ENCODE results near the gene TMEM82. TPM values are rescaled to one million over a fixed set of nuclear protein-coding genes. Genes with fewer than 3 reads are reported as not detected.

TMEM82 gene
- total and polyA plus RNA-seq, 2 experiments from 2014 or later, result 11.9 to 16.4 TPM

- H3K9me3 ChIP-seq (ENCODE audit: low read depth), result no peaks in the 10 kb centered on the region
- no peak overlapping the region for H3K4me3 ChIP-seq
- WGBS (ENCODE audit: low lambda C conversion rate, missing lambda C conversion rate), result 95% methylated on average over 7 of the region's 7 CpGs
- H3K79me2 ChIP-seq, result peaks cover 34% of the 10 kb centered on the region
- H2AFZ ChIP-seq, result no peak overlapping the region
- no peak overlapping the region for H3K27ac ChIP-seq
- TF ChIP-seq, protein P1, sequence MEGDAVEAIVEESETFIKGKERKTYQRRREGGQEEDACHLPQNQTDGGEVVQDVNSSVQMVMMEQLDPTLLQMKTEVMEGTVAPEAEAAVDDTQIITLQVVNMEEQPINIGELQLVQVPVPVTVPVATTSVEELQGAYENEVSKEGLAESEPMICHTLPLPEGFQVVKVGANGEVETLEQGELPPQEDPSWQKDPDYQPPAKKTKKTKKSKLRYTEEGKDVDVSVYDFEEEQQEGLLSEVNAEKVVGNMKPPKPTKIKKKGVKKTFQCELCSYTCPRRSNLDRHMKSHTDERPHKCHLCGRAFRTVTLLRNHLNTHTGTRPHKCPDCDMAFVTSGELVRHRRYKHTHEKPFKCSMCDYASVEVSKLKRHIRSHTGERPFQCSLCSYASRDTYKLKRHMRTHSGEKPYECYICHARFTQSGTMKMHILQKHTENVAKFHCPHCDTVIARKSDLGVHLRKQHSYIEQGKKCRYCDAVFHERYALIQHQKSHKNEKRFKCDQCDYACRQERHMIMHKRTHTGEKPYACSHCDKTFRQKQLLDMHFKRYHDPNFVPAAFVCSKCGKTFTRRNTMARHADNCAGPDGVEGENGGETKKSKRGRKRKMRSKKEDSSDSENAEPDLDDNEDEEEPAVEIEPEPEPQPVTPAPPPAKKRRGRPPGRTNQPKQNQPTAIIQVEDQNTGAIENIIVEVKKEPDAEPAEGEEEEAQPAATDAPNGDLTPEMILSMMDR (IDR thresholded peaks at IDR 0.05; ENCODE audit: poor library complexity), result no peak
- no peak for TF ChIP-seq EZH2phosphoT487 (IDR thresholded peaks at IDR 0.05; ENCODE audit: low read depth, severe bottlenecking, unreplicated experiment)
- no peak for TF ChIP-seq EZH2 (IDR thresholded peaks at IDR 0.05; ENCODE audit: borderline replicate concordance)
- no peaks in the 10 kb centered on the region for H3K9me2 ChIP-seq (replicated peaks; ENCODE audit: insufficient read depth)
- peaks cover 22% of the 10 kb centered on the region for H4K20me1 ChIP-seq (ENCODE audit: insufficient read depth, poor library complexity, severe bottlenecking)
- DNase-seq (ENCODE audit: low spot score), result no peak
- H3K4me2 ChIP-seq, result no peak overlapping the region
- H3K36me3 ChIP-seq (replicated peaks; ENCODE audit: insufficient read depth, low read depth), result no peaks in the 10 kb centered on the region
- no peaks in the 10 kb centered on the region for H3K27me3 ChIP-seq
- peaks cover 14% of the 10 kb centered on the region for H3K4me1 ChIP-seq (ENCODE audit: insufficient read depth)
These were observed 26.1 kb downstream of the TMEM82 start for GRCh38 chr1:15768388-15768787.

- Histone ChIP-seq H3K9me3 (ENCODE audit: low read depth) (no peaks in the 10 kb centered on the region), H3K36me3 (replicated peaks; ENCODE audit: insufficient read depth, low read depth) (no peaks in the 10 kb centered on the region), H4K20me1 (ENCODE audit: insufficient read depth, poor library complexity, severe bottlenecking) (peaks cover 6% of the 10 kb centered on the region), H3K27me3 (no peaks in the 10 kb centered on the region), H3K4me3 (no peak overlapping the region), H3K4me2 (no peak overlapping the region), H3K4me1 (ENCODE audit: insufficient read depth) (no peaks in the 10 kb centered on the region), H3K27ac (no peak overlapping the region), H3K9me2 (replicated peaks; ENCODE audit: insufficient read depth) (no peaks in the 10 kb centered on the region), H2AFZ (no peak overlapping the region), H3K79me2 (peaks cover 22% of the 10 kb centered on the region)
- 95% methylated on average over 14 of the region's 14 CpGs for WGBS (ENCODE audit: low lambda C conversion rate, missing lambda C conversion rate)
- TF ChIP-seq EZH2phosphoT487 (IDR thresholded peaks at IDR 0.05; ENCODE audit: low read depth, severe bottlenecking, unreplicated experiment), result no peak
- TF ChIP-seq, protein P1 (IDR thresholded peaks at IDR 0.05; ENCODE audit: poor library complexity), result no peak
- TF ChIP-seq EZH2 (IDR thresholded peaks at IDR 0.05; ENCODE audit: borderline replicate concordance), result no peak
- DNase-seq (ENCODE audit: low spot score), result no peak
These were observed 28.1 kb downstream of the TMEM82 start for GRCh38 chr1:15770313-15770962.

DNA sequence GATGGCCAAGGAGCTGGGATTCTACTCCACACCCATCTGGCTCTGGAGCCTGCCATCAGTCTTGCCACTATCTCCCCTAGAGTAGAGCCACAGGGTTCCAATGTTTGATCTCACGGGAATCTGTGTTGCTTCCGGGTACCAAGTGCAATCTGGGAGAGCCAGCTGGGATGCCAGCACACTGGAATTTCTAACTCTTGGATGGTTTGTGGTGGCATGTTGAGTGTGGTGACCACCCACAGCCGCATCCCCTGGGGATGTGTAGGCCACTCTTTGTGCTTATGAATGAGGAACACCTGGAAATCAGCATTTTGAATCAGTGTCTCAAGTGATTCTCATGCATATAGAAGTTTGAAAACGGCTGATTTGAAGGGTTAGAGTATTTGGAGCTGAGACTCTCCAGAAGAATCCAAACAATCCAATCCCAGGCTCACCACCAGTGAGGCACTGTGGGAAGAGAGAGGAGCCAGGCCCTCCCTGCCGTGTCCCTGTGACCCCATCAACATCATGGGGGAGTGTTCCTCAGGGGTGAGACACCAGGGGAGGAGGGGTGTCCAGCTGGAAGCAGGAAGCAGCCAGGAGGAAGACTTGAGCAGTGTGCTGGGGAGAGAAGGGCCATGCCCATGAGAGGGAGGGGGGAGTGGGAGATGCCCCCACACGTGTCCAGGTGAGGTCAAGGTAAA, 29.7 kb downstream of the TMEM82 start:
- WGBS (ENCODE audit: low lambda C conversion rate, missing lambda C conversion rate), result 88% methylated on average over 6 of the region's 6 CpGs
- no peaks in the 10 kb centered on the region for H3K36me3 ChIP-seq (replicated peaks; ENCODE audit: insufficient read depth, low read depth)

More for the DNA sequence above, 29.7 kb downstream of the TMEM82 start:
- no peak overlapping the region for H3K27ac ChIP-seq
- no peaks in the 10 kb centered on the region for H3K4me1 ChIP-seq (ENCODE audit: insufficient read depth)
- no peaks in the 10 kb centered on the region for H3K27me3 ChIP-seq
- no peaks in the 10 kb centered on the region for H3K9me2 ChIP-seq (replicated peaks; ENCODE audit: insufficient read depth)
- H3K4me3 ChIP-seq, result no peak overlapping the region
- H3K4me2 ChIP-seq, result no peak overlapping the region
- TF ChIP-seq EZH2phosphoT487 (IDR thresholded peaks at IDR 0.05; ENCODE audit: low read depth, severe bottlenecking, unreplicated experiment), result no peak
- TF ChIP-seq, protein P1 (IDR thresholded peaks at IDR 0.05; ENCODE audit: poor library complexity), result no peak
- no peak for TF ChIP-seq EZH2 (IDR thresholded peaks at IDR 0.05; ENCODE audit: borderline replicate concordance)
- H3K9me3 ChIP-seq (ENCODE audit: low read depth), result no peaks in the 10 kb centered on the region
- peaks cover 16% of the 10 kb centered on the region for H3K79me2 ChIP-seq
- no peak for DNase-seq (ENCODE audit: low spot score)
- H4K20me1 ChIP-seq (ENCODE audit: insufficient read depth, poor library complexity, severe bottlenecking), result no peaks in the 10 kb centered on the region
- no peak overlapping the region for H2AFZ ChIP-seq

Data from hepatocyte (in vitro differentiated cells).